Natural killer cell (primary cell): ENCODE measurements around the gene LYAR. TPM values are rescaled to one million over a fixed set of nuclear protein-coding genes. Genes with fewer than 3 reads are reported as not detected.

Experiments used
- ATAC-seq, 3 donors: fragments of 150-1000 bp in 2 of 3; fragments of 200-7000 bp in 1 of 3; cut with Tn5 transposase; 1 replicate in 1 of 3; 2 replicates in 2 of 3; pipeline ENCODE4 v1.10.0; 2021; ENCODE audit warnings: mild to moderate bottlenecking in 2 of 3, moderate library complexity in 2 of 3
- DNase-seq, 2 donors: peaks; one replicate each; pipeline versions ENCODE4 v3.0.0 to v3.0.0-alpha.2; 2013 to 2021; ENCODE audit warnings: mixed read lengths in 1 of 2
- H3K27ac ChIP-seq: one replicate; pipeline ENCODE4 v1.5.1; 2013; ENCODE audit warnings: mild to moderate bottlenecking, low read length
- H3K27me3 ChIP-seq: one replicate; pipeline ENCODE4 v1.6.1; 2013; ENCODE audit warnings: low read length; ENCODE audit not compliant: control insufficient read depth, insufficient read depth
- H3K36me3 ChIP-seq: one replicate; pipeline ENCODE4 v1.6.1; 2013; ENCODE audit warnings: low read length; ENCODE audit not compliant: control insufficient read depth, insufficient read depth
- H3K4me1 ChIP-seq: one replicate; pipeline ENCODE4 v1.6.1; 2013; ENCODE audit warnings: low read length; ENCODE audit not compliant: control insufficient read depth, insufficient read depth
- H3K4me3 ChIP-seq: one replicate; pipeline ENCODE4 v1.5.1; 2013; ENCODE audit warnings: low read length
- H3K9me3 ChIP-seq: one replicate; pipeline ENCODE4 v1.6.1; 2013; ENCODE audit warnings: low read length; ENCODE audit not compliant: control insufficient read depth, insufficient read depth
- H3K27ac Mint-ChIP-seq, 2 donors: one replicate each; pipeline ENCODE4 v1.8.0; 2022; ENCODE audit warnings: mild to moderate bottlenecking in 2 of 2, mixed read lengths in 2 of 2, moderate library complexity in 1 of 2
- H3K27me3 Mint-ChIP-seq, 2 donors: one replicate each; pipeline ENCODE4 v1.8.0; 2022; ENCODE audit warnings: low read depth in 2 of 2, mixed read lengths in 2 of 2
- H3K36me3 Mint-ChIP-seq: one replicate; pipeline ENCODE4 v1.8.0; 2022; ENCODE audit warnings: mixed read lengths
- H3K4me1 Mint-ChIP-seq, 2 donors: one replicate each; pipeline ENCODE4 v1.8.0; 2022; ENCODE audit warnings: mixed read lengths in 2 of 2
- H3K4me3 Mint-ChIP-seq: one replicate; pipeline ENCODE4 v1.8.0; 2022; ENCODE audit warnings: mild to moderate bottlenecking, moderate library complexity, mixed read lengths
- H3K9me3 Mint-ChIP-seq, 2 donors: one replicate each; pipeline ENCODE4 v1.8.0; 2022; ENCODE audit warnings: mixed read lengths in 2 of 2
- CTCF ChIP-seq: fragments of 200-600 bp; IDR thresholded peaks from one replicate; pipeline ENCODE4 v1.8.0; 2022; ENCODE audit warnings: antibody characterized with exemption
- WGBS: methylation state at CpG from one replicate; pipeline ENCODE4 v1.1.7; 2013; ENCODE audit warnings: missing lambda C conversion rate; ENCODE audit not compliant: insufficient coverage; 5-methylcytosine and 5-hydroxymethylcytosine counted together
- intact Hi-C: fragments of 100-400 bp; cut with micrococcal nuclease; formaldehyde crosslinking; loops from one replicate; pipeline ENCODE4 v1.14.2; 2022
- total RNA-seq, 4 donors: library from RNA; stranded (reverse); fragments of 120-200 nt in 1 of 4; gene quantifications; one replicate each; pipeline versions ENCODE4 v1.2.3 to v1.2.4, GENCODE V29; 2013 to 2022

LYAR gene
- total RNA-seq, 3 donors from 2014 or later (not counting 1 experiment from before 2014, with no cell fraction given), result 42.9 to 81.1 (median 55.8) TPM

GRCh38 chr4:4323705-4324534 is 34.0 kb upstream of the LYAR start:
- Histone ChIP-seq H3K4me3 (no peak overlapping the region), H3K4me1 (no peaks in the 10 kb centered on the region), H3K36me3 (peaks cover 21% of the 10 kb centered on the region), H3K27me3 (no peaks in the 10 kb centered on the region), H3K27ac (no peak overlapping the region), H3K9me3 (no peaks in the 10 kb centered on the region)
- H3K4me1 Mint-ChIP-seq, result peaks cover 4 to 5% of the 10 kb centered on the region in 2 donors
- H3K27ac Mint-ChIP-seq, result peak overlapping the region; percentile 39 to 67
- no peak for TF ChIP-seq CTCF
- ATAC-seq (no peak), DNase-seq (no peak)
- no peaks in the 10 kb centered on the region for H3K36me3 Mint-ChIP-seq
- H3K27me3 Mint-ChIP-seq, result no peaks in the 10 kb centered on the region
- H3K9me3 Mint-ChIP-seq, result no peaks in the 10 kb centered on the region
- 72% methylated on average over 8 of the region's 10 CpGs for WGBS
- no peak overlapping the region for H3K4me3 Mint-ChIP-seq
- intact Hi-C loops, result no loop called here

GRCh38 chr4:4321951-4322688 is 32.2 kb upstream of the LYAR start:
- no peaks in the 10 kb centered on the region for H3K9me3 ChIP-seq
- no peak overlapping the region for H3K4me3 ChIP-seq
- peaks cover 26% of the 10 kb centered on the region for H3K36me3 ChIP-seq
- no peaks in the 10 kb centered on the region for H3K4me1 ChIP-seq
- H3K27ac ChIP-seq, result no peak overlapping the region
- H3K27me3 ChIP-seq, result no peaks in the 10 kb centered on the region
- 86% methylated on average over 18 of the region's 18 CpGs for WGBS
- no peak for TF ChIP-seq CTCF
- ATAC-seq, result no peak
- intact Hi-C loops, result no loop called here
- H3K27ac Mint-ChIP-seq, result peak overlapping the region in 1 of 2 donors; percentile 44
- no peaks in the 10 kb centered on the region for H3K9me3 Mint-ChIP-seq
- H3K4me1 Mint-ChIP-seq, result peaks cover 4 to 5% of the 10 kb centered on the region in 2 donors
- no peak overlapping the region for H3K4me3 Mint-ChIP-seq
- no peaks in the 10 kb centered on the region for H3K27me3 Mint-ChIP-seq
- no peaks in the 10 kb centered on the region for H3K36me3 Mint-ChIP-seq
- no peak for DNase-seq

GRCh38 chr4:4320951-4321714 is 31.2 kb upstream of the LYAR start:
- H3K4me3 ChIP-seq, result no peak overlapping the region
- no peak for DNase-seq
- H3K27ac ChIP-seq, result no peak overlapping the region
- no peaks in the 10 kb centered on the region for H3K27me3 Mint-ChIP-seq
- no peaks in the 10 kb centered on the region for H3K9me3 ChIP-seq
- peaks cover 4 to 5% of the 10 kb centered on the region in 2 donors for H3K4me1 Mint-ChIP-seq
- no peaks in the 10 kb centered on the region for H3K4me1 ChIP-seq
- ATAC-seq, result no peak
- intact Hi-C loops, result no loop called here
- no peak overlapping the region for H3K27ac Mint-ChIP-seq
- H3K36me3 Mint-ChIP-seq, result no peaks in the 10 kb centered on the region
- H3K27me3 ChIP-seq, result no peaks in the 10 kb centered on the region
- WGBS, result 95% methylated on average over 23 of the region's 26 CpGs
- peaks cover 32% of the 10 kb centered on the region for H3K36me3 ChIP-seq
- no peaks in the 10 kb centered on the region for H3K9me3 Mint-ChIP-seq
- no peak for TF ChIP-seq CTCF
- no peak overlapping the region for H3K4me3 Mint-ChIP-seq
